HPDE6-E6E7 (cell line): ENCODE measurements around the gene ACY1.
"Not testable (repeated sequence)": the region's sequence is repeated elsewhere in the genome, so short reads cannot be mapped to it uniquely, and the experiment has no call there.

Experiments used
- DNase-seq: peaks from one replicate; pipeline ENCODE4 v3.0.0; 2011; ENCODE audit warnings: missing footprints; ENCODE audit errors: extremely low spot score

ACY1 gene

DNA sequence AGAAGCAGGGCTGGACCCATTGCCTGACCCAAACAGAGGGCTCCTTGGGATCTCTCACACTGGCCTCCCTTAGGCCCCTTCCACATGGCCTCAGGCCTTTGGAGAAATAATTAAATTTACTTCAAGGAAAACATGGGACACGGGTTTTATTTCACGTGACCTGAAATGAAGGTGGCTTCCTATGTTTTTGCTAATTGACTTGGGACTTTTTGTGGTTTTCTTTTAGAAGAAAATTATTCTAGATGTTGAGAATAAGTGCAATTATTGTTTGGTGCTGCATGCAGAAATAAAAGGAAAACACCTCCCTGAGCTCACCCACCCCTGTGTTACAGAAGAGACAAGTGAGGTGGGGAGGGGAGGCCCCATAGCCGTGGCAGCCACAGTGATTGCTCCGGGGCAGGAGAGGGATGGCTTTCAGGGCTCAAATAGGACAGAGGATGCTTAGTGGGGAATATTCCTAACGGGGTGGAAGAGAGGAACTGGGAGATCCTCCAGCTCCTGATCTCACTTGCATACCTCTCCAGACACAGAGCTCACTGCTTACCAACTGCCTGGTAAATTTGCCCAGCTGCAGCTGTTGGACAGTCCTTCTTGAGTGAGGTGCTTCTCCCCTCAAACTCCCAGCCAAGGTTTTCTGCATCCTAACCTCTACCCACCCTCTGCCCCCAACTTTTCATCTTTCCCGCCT, 41.6 kb downstream of the ACY1 start:
- DNase-seq = no peak

DNA sequence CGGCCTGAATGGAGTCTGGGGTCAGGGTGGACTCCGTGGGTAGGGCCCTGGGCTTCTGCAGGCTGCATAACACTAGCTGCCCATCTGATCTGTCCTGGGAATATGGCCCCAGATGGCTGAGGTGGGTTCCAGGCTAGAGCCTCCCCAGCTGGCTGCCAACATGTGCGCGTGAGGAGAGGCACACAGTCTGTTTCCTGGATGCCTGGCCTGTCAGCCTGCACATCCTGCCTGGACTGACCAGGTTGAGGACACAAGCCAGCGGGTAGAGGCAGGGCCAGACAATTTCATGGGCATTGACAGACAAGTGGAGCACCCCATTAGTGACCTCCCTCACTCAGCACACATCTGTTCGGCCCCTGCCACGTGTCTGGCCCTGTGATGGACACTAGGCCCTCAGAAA, 42.1 kb downstream of the ACY1 start:
- DNase-seq = no peak

DNA sequence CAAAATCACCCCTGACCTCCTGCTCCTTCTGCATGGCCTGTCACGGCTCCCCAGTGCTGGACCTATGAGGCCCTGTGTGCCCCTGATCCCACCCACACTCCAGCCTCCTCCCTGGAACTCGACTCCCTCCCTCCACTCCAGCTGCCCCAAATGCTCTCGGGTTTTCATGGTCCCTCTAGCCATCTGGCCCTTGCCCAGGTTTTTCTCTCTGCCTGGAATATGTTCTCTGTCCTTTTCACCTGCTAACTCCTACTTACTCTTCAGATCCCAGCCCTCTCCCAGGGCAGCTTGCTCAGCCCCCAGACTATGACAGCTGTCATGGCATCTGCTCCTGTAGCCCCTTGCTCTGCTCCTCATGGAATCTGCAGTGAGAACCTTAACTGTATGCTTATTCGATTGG, 42.7 kb downstream of the ACY1 start:
- DNase-seq = no peak

DNA sequence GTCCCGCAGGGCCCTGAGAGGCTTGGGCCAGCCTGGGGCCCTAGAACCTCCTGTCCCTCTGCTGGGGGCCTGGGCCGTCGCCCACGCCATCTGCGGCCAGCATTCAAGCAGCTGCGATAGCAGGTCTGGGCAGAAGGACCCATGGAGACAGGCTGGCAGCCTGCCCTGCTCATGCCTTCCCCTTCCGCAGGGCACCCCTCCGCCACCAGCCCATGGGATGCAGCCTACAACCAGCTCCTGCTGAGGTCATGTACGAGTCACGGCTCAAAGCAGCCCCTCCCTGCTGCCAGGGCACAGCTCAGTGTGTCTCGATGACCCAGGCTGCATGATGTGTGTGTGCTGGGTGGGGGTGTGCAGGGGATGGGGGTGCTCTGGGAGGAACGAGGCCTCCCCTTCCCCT, 45.2 kb downstream of the ACY1 start:
- DNase-seq = no peak

DNA sequence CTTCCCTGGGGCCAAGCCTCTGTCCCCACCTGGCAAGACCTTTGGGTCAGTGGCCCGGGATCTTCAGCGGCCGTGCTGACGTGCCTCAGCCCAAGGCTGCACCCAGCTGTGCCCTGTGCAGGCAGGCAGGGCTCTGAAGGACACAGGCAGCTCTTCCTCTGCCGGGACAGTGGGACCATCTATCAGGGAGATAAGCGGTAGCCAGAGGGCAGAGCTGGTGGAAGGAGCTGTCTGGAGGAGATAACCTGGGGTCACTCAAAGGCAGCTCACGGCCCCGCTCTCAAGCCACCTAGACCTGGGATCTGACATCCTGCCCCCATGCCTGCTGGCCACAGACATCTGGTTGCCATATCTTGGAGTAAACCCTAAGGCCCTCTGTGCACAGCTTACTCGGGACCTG, 45.7 kb downstream of the ACY1 start:
- no peak for DNase-seq

DNA sequence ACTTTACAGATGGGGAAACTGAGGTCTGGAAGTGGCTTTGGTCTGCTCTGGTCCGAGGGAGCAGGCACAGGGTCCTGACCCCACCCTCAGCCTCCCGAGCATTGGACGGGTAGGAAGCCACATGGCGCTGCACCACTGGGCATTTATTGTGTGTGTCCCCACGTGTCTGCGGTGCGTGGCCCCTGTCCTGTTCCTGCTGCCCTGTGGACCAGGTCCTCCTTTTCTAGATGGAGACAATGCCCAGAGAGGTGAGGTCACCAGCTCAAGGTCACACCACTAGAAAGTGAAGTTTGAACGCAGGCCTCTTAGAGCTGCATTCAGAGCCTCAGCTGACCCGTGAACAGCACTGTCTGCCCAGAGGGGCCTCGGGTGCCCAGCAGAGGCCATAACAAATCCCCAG, 46.2 kb downstream of the ACY1 start:
- no peak for DNase-seq

DNA sequence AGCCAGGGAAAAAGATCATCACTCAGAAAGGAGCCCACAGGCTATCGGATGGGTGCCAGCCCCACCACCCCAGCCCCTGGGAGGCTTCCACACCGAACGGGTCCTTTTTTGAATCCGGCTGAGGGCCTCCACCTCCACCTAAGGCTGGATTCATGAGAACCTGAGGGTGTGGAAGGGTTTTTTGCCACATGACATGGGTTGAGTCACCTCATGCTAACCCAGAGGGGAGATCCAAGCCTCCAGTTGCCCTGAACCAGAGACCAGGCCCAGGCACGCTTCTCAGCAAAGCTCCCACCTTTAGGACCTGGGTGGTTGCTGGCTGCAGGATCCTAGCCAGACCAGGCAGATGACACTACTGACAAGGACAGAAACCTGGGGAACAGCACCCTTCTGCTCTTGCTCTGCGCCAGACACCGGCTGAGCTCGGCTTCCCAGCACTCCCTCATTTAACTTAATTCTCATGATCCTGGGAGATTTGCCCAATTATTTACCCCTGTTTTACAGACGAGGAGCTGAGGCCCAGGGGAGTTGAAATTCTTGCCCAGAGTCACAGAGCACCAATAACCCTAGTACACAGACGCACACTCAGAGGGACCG, 47.5 kb downstream of the ACY1 start:
- no peak for DNase-seq

DNA sequence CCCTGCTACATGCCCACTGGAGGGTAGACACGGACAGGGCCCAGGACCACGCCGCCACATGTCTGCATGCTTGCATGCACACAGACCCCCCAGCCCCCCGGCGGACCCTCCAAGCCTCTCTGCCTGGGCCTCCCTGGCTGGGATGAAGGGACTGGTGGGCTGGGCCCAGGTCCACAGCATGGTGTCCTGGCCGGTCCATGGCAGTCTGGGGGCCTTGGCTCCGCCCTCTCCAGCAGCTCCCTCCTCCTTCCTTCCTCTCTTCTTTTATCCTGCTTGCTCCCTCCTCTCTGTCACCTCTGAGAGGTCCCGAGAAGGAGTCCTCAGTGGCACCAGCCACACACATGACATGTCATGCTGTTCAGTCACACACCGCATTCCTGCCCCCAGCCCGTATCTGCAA, 48.6 kb downstream of the ACY1 start:
- DNase-seq = no peak

DNA sequence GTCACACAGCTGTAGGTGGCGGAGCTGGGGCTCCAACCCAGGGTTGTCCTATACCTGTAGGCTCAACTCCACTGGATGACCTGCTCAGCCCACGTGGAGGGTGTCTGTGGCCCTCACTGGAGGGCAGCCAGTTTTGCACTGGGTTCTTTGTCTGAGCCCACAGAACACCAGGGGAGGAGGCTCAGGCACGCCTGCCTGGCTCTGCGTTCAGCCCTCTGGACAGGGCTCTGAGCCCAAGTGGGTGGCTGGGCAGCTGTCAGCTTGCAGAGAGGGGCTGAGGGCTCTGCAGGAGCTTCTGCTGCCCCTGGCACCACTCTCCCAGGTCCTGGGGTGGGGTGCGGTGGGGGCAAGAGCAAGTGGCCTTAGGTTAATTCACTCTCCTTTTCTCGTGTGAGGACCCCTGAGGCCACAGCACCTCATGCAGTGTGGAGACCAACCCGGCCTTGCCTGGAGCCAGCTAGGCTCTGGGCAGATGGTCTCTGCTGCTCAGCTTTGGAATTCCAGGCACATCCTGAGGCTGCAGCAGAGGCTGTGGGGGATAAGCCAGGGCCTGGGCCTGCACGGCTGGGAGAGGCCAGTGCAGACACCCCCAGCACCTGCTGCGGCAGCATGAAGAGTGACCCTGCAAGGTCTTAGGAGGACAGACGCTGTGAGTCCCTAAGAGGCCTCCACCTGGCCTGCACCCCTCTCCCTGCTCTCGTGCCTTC, 49.5 kb downstream of the ACY1 start:
- no peak for DNase-seq

DNA sequence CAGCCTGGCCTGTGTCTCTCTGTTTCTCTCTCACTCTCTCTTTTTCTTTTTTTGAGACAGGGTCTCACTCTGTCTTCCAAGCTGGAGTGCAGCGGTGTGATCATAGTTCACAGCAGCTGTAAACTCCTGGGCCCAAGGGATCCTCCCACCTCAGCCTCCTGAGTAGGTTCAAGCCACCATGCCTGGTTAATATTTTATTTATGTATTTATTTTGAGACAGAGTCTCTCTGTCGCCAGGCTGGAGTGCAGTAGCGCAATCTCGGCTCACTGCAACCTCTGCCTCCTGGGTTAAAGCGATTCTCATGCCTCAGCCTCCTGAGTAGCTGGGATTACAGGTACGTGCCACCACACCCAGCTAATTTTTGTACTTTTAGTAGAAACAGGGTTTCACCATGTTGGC, 50.4 kb downstream of the ACY1 start:
- DNase-seq = not testable (repeated sequence)

DNA sequence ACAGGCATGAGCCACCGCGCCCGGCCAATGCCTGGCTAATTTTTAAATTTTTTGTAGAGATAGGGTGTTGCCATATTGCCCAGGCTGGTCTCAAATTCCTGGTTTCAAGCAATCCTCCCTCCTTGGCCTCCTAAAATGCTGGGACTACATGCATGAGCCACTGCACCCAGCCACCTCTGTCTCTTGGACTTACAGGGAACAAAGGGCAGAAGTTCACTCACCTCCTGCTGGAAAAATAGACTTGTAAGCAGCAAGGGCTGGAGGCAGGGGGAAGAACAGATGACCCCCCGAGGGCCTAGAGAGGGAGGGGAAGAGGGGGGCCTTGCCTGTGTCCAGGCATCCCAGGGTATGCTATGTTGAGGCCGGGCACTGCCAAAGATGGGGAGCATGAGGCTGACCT, 50.9 kb downstream of the ACY1 start:
- no peak for DNase-seq

DNA sequence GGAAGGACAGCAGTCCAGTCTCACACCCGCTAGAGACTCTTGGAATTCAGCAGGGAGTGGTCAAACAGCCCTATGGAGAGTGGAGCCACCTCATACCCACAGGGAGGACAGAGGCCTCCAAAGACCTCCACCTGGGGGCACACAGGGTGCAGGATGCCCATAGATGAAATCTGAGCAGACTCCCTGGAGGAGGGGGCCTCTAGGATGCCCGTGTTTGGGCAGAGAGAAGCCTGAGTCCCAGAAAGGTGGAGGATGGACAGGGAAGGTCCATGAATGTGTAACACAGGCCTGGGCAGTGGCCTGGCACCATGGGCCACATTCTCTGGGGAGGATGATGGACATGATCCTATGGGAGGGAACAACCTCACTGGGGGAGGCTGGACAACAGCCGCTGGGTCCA, 51.3 kb downstream of the ACY1 start:
- DNase-seq = no peak

DNA sequence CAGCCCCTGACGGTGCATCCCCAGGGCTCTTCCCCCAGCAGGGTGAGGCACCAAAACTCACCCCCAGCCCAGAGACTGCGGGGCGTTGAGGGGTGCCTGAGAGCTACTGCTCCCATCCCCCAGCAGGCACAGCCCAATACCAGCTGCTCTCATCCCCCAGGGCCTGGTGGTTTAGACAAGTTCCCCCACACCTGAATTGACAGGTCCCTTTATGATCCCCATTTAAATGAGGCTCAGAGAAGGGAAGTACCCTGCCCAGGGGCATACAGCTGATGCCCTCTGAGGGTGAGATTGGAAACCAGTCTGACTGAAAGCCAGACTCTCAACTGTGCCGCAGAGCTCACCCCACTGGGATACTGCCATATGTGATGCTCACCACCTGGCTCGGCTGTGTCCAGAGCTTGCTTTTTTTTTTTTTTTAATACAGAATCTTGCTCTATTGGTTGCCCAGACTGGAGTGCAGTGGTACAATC, 52.9 kb downstream of the ACY1 start:
- DNase-seq = no peak

DNA sequence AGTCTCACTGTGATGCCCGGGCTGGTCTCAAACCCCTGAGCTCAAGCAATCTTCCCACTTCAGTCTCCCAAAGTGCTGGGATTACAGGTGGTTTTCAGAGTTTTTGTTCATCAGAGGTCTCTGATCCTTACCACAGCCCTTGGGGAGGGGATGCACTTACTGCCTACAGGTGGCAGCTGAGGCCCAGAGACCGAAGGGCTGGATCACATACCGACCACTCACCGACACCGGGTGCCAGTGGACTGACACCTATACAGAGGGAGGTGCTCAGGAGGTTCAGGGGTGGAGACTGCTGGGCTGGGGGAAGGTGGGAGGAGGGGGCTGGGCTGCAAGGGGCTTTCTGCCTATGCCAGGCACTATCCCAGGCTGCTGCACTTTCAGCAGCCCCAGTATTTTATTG, 53.5 kb downstream of the ACY1 start:
- no peak for DNase-seq

DNA sequence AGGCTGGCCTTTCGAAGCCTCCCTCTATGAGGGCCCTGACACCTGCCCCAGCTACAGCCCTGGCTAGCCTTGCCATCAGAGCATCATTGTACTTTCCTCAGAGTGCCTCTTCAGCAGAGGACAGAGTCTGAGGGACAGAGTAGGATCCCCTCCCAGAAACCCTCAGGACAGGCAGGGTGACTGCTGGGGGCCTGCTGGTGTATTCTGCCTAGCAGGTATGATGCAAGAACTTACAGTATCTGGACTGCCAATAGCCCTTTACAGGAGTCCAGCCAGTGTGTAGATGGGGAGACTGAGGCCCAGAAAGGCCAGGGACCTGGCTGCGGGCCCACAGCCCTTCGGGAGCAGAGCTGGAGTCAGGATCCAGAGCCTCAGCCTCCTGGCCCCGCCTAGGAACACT, 54.0 kb downstream of the ACY1 start:
- DNase-seq = no peak

DNA sequence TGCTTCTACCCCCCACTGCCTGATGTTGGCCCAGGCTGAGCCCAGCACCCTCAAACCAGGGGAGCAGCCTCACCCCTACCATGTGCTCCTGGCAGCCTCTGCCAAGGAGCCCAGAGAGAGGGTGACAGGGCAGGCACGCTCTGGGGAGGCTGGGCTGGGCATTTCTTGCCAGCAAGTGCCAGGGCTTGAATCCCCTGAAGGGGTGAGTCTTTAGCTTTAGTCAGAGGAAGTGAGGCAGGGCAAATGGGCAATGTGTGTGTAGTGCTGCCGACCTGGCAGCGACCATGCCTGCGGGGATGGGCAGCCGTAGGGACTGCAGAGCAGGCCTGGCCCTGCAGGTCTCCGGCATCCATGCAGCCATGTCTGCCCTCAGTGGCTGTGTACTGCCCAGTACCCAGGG, 54.9 kb downstream of the ACY1 start:
- no peak for DNase-seq
